ENCODE data around the gene DHX16.
A peak's percentile ranks its signal among the peaks of the same experiment; 100 is the strongest.

The DHX16 gene

DNA sequence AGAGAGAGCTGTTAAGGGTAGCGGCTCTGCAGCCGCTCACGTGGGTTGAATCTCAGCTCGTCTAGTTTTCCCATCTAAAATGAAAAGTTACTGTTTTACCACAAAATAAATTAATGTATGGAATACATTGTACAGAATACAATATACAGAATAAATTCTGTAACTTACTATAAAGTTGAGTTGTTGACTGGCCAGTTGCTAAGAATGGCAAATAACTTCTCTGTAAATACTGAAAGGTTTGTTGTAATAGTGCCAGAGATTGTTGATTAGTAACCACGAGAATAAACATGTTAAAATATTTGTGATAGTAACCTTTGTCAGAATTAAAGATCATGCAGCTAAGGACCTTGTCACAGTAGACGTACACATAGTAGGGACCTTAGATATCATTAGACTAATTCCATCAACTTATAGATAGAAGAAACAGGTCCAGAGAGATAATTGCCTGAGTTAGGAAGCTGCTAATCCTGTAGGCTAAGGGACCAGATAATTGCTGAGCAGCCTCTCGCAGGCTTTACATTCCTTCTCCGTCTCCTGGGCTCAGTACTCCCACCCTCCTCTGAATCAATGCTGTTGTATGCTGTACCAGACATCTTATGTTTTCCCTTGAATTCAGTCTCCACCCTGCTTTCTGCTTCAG is 18.5 kb upstream of the DHX16 start:
- DNase-seq (ENCODE audit: low read depth) = no peak

- DNase-seq (ENCODE audit: low read depth) = peak; percentile 55
Measured at GRCh38 chr6:30690403-30691207, 17.8 kb upstream of the DHX16 start, which contains the start of gene NRM. TSS of gene NRM (minus strand) at chr6:30690984. CDS start at chr6:30690974, 10 bp downstream.

DNA sequence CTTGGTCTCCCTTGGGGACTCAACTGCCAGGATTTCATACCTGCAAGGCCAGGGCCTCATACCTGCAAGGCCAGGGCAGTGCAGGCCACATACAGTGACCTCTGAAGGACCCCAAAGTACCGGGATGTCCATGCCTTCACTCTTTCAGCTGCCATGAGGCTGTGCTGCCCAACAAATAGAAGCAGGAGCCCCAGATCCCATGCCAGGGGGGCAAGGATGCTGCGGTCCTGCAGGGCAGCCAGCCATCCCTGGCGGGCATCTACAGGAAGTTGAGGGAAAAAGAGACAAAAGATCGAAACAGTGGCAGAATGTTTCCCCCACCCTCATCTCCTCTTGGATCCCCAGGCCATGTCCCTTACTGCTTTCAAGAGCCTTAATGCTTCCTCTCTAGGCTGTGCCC is 17.2 kb upstream of the DHX16 start:
- no peak for DNase-seq (ENCODE audit: low read depth)

- DNase-seq (ENCODE audit: low read depth) = no peak
Measured at GRCh38 chr6:30689022-30689865, 16.4 kb upstream of the DHX16 start.

GRCh38 chr6:30688569-30688968 is 15.8 kb upstream of the DHX16 start:
- DNase-seq (ENCODE audit: low read depth) = no peak

GRCh38 chr6:30687659-30688431 is 15.0 kb upstream of the DHX16 start:
- no peak for DNase-seq (ENCODE audit: low read depth)

- DNase-seq (ENCODE audit: low read depth) = peak; percentile 61
Measured at GRCh38 chr6:30686908-30687658, 14.3 kb upstream of the DHX16 start.

- DNase-seq (ENCODE audit: low read depth) = peak; percentile 66
Measured at GRCh38 chr6:30686009-30686907, 13.5 kb upstream of the DHX16 start, which contains the start of gene PPP1R18. TSS of gene PPP1R18 (minus strand) at chr6:30686645. CDS start at chr6:30686018, 627 bp downstream.

GRCh38 chr6:30685157-30686008 is 12.6 kb upstream of the DHX16 start:
- DNase-seq (ENCODE audit: low read depth) = no peak

- DNase-seq (ENCODE audit: low read depth) = no peak
Measured at GRCh38 chr6:30684386-30685156, 11.8 kb upstream of the DHX16 start.

DNA sequence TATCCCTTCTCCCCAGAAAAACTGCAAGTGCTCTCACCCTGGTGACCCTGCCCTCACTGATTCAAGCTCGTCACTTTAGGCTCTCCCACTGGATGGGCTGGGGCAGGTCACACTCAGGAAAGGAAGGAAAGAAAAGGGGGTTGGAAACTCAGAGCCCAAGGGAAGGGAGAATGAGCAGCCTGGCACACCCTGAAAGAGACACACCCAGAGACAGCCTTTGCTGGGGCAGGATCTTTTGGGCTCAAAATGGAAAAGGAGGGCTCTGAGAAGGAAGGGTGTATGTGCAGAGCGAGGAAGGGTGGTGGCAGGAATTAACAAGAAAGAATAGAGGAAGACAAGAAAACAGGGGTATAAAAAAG is 11.2 kb upstream of the DHX16 start:
- DNase-seq (ENCODE audit: low read depth) = no peak

- DNase-seq (ENCODE audit: low read depth) = no peak
Measured at GRCh38 chr6:30683183-30683979, 10.6 kb upstream of the DHX16 start.

- DNase-seq (ENCODE audit: low read depth) = peak; percentile 59
Measured at GRCh38 chr6:30682143-30683117, 9.6 kb upstream of the DHX16 start.

GRCh38 chr6:30681766-30682142 is 8.9 kb upstream of the DHX16 start:
- DNase-seq (ENCODE audit: low read depth) = no peak

DNA sequence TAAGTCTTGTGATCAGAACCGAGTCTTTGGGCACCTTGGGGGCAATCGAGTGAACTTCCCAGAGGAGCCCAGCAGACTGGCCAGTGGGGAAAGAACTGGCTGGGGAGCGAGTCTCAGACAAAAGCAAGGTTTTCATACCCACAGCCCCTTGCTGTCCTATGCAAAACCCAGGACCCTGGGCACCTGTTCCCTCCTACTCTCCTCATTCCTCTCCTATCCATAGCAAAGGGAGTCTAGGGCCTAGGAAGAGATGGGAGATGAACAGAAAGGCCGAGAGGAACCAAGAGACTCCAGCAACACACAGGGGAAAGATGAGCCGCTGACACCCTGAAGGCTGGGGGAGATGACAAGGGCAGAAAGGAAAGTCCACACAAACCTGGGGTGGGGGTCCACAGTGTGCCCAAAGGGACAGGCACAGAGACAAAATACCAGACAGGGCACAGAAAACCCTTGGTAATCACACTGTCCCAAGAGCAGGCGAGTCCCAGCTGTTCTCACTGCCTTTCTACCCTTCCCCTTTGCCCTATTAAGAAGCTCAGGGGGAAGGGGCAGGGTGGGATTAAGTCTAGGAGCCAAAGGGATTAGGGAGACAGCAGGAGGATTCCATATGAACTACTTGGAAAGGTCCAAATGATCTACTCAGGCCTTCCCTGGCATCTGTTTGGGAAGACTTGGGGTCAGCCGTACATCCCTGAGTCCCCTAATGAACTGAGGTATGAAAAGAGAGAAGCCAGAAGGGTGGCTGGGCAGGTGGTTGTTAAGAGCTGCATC is 7.1 kb upstream of the DHX16 start:
- no peak for DNase-seq (ENCODE audit: low read depth)

Measured in stimulated activated CD8-positive, alpha-beta memory T cell treated with anti-CD3 and anti-CD28 coated beads, Interleukin-15, amount 100 ng/mL, for 24 hours (primary cell).